Measurements from ENCODE around the gene SH3RF3.

DNA sequence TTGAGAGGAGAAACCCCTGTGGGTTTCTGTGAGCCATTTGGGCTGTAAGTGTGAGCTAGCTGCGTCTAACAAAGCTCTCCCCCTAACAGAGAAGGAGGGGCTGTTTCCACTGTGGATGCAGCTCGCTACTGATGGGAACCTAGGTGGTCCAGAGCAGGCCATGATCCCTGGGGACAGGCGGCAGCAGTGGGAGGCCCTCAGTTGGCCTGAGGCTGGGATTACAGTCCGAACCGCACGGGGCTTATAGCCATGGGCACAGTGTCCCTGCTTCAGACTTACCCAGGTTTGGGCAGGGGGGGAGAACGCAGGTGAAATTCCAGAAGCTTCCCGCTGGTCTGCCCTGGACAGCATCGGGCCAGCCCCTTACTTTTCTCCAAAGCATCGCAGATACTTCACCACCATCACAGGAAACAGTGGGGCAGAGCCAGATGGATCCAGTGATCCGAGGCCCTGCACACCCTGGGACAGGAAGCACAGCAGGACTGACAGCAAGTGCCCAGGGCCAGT, 345.4 kb downstream of the SH3RF3 start:
- TF ChIP-seq, protein P1, sequence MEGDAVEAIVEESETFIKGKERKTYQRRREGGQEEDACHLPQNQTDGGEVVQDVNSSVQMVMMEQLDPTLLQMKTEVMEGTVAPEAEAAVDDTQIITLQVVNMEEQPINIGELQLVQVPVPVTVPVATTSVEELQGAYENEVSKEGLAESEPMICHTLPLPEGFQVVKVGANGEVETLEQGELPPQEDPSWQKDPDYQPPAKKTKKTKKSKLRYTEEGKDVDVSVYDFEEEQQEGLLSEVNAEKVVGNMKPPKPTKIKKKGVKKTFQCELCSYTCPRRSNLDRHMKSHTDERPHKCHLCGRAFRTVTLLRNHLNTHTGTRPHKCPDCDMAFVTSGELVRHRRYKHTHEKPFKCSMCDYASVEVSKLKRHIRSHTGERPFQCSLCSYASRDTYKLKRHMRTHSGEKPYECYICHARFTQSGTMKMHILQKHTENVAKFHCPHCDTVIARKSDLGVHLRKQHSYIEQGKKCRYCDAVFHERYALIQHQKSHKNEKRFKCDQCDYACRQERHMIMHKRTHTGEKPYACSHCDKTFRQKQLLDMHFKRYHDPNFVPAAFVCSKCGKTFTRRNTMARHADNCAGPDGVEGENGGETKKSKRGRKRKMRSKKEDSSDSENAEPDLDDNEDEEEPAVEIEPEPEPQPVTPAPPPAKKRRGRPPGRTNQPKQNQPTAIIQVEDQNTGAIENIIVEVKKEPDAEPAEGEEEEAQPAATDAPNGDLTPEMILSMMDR (optimal IDR thresholded peaks at IDR 0.05 in 1 of 3, IDR thresholded peaks at IDR 0.05 in 1 of 3, conservative IDR thresholded peaks at IDR 0.05 in 1 of 3; ENCODE audit: extremely low read depth in 1 of 3, insufficient read depth in 2 of 3, low read length in 3 of 3): no peak
- no peak for TF ChIP-seq EZH2 (IDR thresholded peaks at IDR 0.05; ENCODE audit: low read length)

Measured in keratinocyte (primary cell).